COLO668 (cell line): ENCODE results near the gene SLC26A1.

Source experiments
- DNase-seq: peaks from one replicate; lab custom pipeline; 2025; ENCODE audit not compliant: unreplicated experiment; lab: John Stamatoyannopoulos, UW

SLC26A1 gene

GRCh38 chr4:1014291-1015167 lies 21.3 kb upstream of the SLC26A1 start:
- no peak for DNase-seq

- DNase-seq = no peak
These were observed 20.2 kb upstream of the SLC26A1 start for GRCh38 chr4:1013225-1014073.

- DNase-seq = peak; percentile 28
These were observed 19.0 kb upstream of the SLC26A1 start for GRCh38 chr4:1012034-1012739.

- no peak for DNase-seq
These were observed 18.4 kb upstream of the SLC26A1 start for GRCh38 chr4:1011666-1012033.

GRCh38 chr4:1011022-1011665 lies 17.9 kb upstream of the SLC26A1 start, which contains the start of gene FGFRL1:
Gene FGFRL1 (plus strand): TSS chr4:1011626. CDS start chr4:1012486, 860 bp downstream.
- DNase-seq = peak; percentile 65

GRCh38 chr4:1010395-1011021 lies 17.3 kb upstream of the SLC26A1 start:
- peak; percentile 65 for DNase-seq

- peak; percentile 84 for DNase-seq
These were observed 16.6 kb upstream of the SLC26A1 start for GRCh38 chr4:1009542-1010394.

GRCh38 chr4:1008840-1009541 lies 15.8 kb upstream of the SLC26A1 start:
- peak; percentile 38 for DNase-seq

- DNase-seq = no peak
These were observed 13.7 kb upstream of the SLC26A1 start for GRCh38 chr4:1006856-1007255.

- DNase-seq = no peak
These were observed 11.6 kb upstream of the SLC26A1 start for GRCh38 chr4:1004557-1005485.

- no peak for DNase-seq
These were observed 10.8 kb upstream of the SLC26A1 start for GRCh38 chr4:1004071-1004418.

- DNase-seq = no peak
These were observed 10.3 kb upstream of the SLC26A1 start for GRCh38 chr4:1003271-1004070.

- DNase-seq = no peak
These were observed 9.5 kb upstream of the SLC26A1 start for GRCh38 chr4:1002631-1003251.

GRCh38 chr4:1002131-1002630 lies 9.0 kb upstream of the SLC26A1 start:
- peak; percentile 48 for DNase-seq

GRCh38 chr4:1001561-1002130 lies 8.4 kb upstream of the SLC26A1 start:
- DNase-seq = no peak

- no peak for DNase-seq
These were observed 7.6 kb upstream of the SLC26A1 start for GRCh38 chr4:1000686-1001260.
